PC-3 (cell line): ENCODE measurements around the gene NR2F6. TPM values are rescaled to one million over a fixed set of nuclear protein-coding genes. Genes with fewer than 3 reads are reported as not detected.

Source experiments
- ATAC-seq: fragments of 200-7000 bp; cut with Tn5 transposase; 2 replicates; pipeline ENCODE4 v1.9.1; 2020; ENCODE audit warnings: mild to moderate bottlenecking, moderate library complexity
- BruUV-seq: library from RNA; stranded (reverse); fragments of 400-500 nt; replicated peaks from 2 replicates; lab custom pipeline; 2021; lab: Mats Ljungman, UMichigan
- CTCF ChIA-PET: fragments of 300-600 bp; sonication (Branson Sonifier 250); formaldehyde crosslinking; loops from one replicate; lab custom pipeline; 2022; ENCODE audit warnings: antibody characterized with exemption; lab: Charles Lee
- POLR2A ChIA-PET: fragments of 300-600 bp; sonication (Branson Sonifier 250); formaldehyde crosslinking; loops from one replicate; lab custom pipeline; 2022; ENCODE audit warnings: antibody characterized with exemption; ENCODE audit not compliant: unreplicated experiment; lab: Charles Lee
- DNase-seq: peaks from one replicate; pipeline ENCODE4 v3.0.0-alpha.2; 2015
- H2AFZ ChIP-seq: fragments of 300-600 bp; sonication (generic); 2 replicates; pipeline ENCODE4 v1.6.0; 2016; ENCODE audit warnings: antibody characterized with exemption, low read length
- H3F3A ChIP-seq: fragments of 300-600 bp; sonication (generic); one replicate; pipeline ENCODE4 v1.6.0; 2017; ENCODE audit warnings: antibody characterized with exemption, low read length, control low read depth, mild to moderate bottlenecking; ENCODE audit not compliant: unreplicated experiment
- H3K27ac ChIP-seq: fragments of 300-600 bp; sonication (generic); 2 replicates; pipeline ENCODE4 v1.5.1; 2016; ENCODE audit warnings: mild to moderate bottlenecking, low read length
- H3K27me3 ChIP-seq: fragments of 300-600 bp; sonication (generic); 2 replicates; pipeline ENCODE4 v1.6.1; 2016; ENCODE audit warnings: low read length, mixed read lengths
- H3K36me3 ChIP-seq: fragments of 300-600 bp; sonication (generic); 2 replicates; pipeline ENCODE4 v1.6.1; 2016; ENCODE audit warnings: low read depth, mixed run types, low read length, mixed read lengths
- H3K4me1 ChIP-seq: fragments of 300-600 bp; sonication (generic); 2 replicates; pipeline ENCODE4 v1.5.1; 2016; ENCODE audit warnings: low read length; ENCODE audit not compliant: insufficient read depth
- H3K4me2 ChIP-seq: fragments of 300-600 bp; sonication (generic); 2 replicates; pipeline ENCODE4 v1.6.0; 2016; ENCODE audit warnings: low read length
- H3K4me3 ChIP-seq: fragments of 300-600 bp; sonication (generic); 2 replicates; pipeline ENCODE4 v1.5.1; 2016; ENCODE audit warnings: mild to moderate bottlenecking, low read length, mixed read lengths
- H3K79me2 ChIP-seq: fragments of 300-600 bp; sonication (generic); 2 replicates; pipeline ENCODE4 v1.6.1; 2017; ENCODE audit warnings: low read length, mixed read lengths
- H3K9ac ChIP-seq: fragments of 300-600 bp; sonication (generic); 2 replicates; pipeline ENCODE4 v1.6.0; 2016; ENCODE audit warnings: mild to moderate bottlenecking, low read length
- H3K9me2 ChIP-seq: fragments of 300-600 bp; sonication (generic); replicated peaks from 2 replicates; pipeline ENCODE4 v1.6.1; 2016; ENCODE audit warnings: mixed run types, low read length, mixed read lengths
- H3K9me3 ChIP-seq: fragments of 300-600 bp; sonication (generic); 2 replicates; pipeline ENCODE4 v1.6.1; 2016; ENCODE audit warnings: low read length, mixed read lengths
- H4K20me1 ChIP-seq: fragments of 300-600 bp; sonication (generic); 2 replicates; pipeline ENCODE4 v1.6.1; 2016; ENCODE audit warnings: low read length, mixed read lengths
- EZH2 ChIP-seq: fragments of 300-600 bp; sonication (generic); IDR thresholded peaks from one replicate; pipeline ENCODE4 v1.6.1; 2017; ENCODE audit warnings: antibody characterized with exemption, mild to moderate bottlenecking, low read length; ENCODE audit not compliant: unreplicated experiment
- EZH2phosphoT487 ChIP-seq: fragments of 300-600 bp; sonication (generic); IDR thresholded peaks from 2 replicates; pipeline ENCODE4 v1.6.1; 2018; ENCODE audit warnings: mild to moderate bottlenecking, antibody characterized with exemption, low read length, borderline replicate concordance
- intact Hi-C: fragments of 100-400 bp; cut with micrococcal nuclease; formaldehyde crosslinking; loops from 2 replicates; pipeline ENCODE4 v1.9.0; 2023
- total RNA-seq: library from RNA; depleted of rRNA; stranded (reverse); fragments of >200 nt; gene quantifications from 2 replicates; pipeline ENCODE4 v1.2.3, GENCODE V29; 2014
- TF ChIP-seq, protein P1 (sequence below): fragments of 300-600 bp; sonication (generic); conservative IDR thresholded peaks from 2 replicates; pipeline ENCODE4 v1.5.1; 2017; ENCODE audit warnings: antibody characterized with exemption, low read depth, mild to moderate bottlenecking, low read length

The NR2F6 gene
- total RNA-seq, 1 experiment from 2014 or later, result 134 TPM

DNA sequence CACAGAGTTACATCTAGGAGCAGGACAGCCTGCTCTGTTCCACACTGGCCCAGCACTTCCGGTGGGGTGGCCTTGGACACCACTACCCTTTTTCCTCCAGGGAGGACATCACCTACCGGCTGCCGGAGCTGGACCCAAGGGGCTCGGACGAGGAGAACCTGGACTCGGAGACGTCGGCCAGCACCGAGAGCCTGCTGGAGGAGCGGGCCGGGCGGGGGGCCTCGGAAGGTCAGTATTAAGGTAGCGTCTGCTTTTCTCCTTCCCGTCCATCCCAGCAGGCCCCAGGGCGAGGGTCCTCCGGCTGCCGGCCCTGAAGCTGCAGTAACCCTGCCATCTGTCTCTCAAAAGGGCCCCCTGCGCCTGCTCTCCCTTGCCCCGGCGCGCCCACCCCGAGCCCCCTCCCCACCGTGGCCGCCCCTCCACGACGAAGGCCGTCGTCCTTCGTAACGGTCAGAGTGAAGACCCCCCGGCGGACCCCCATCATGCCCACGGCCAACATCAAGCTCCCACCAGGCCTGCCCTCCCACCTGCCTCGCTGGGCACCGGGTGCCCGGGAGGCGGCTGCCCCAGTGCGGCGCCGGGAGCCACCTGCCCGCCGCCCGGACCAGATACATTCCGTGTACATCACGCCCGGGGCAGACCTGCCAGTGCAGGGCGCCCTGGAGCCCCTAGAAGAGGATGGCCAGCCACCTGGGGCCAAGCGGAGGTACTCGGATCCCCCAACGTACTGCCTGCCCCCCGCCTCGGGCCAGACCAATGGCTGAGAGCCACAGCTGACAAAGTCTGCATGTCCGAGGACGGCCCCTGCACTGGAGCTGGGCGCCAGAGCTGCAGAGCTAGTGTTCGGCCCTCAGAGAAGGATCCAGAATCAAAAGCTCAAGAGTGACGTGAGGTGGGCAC is 33.9 kb downstream of the NR2F6 start:
- Histone ChIP-seq H3K9me3 (no peaks in the 10 kb centered on the region), H4K20me1 (no peaks in the 10 kb centered on the region), H3F3A (peaks cover 7% of the 10 kb centered on the region), H3K27ac (no peak overlapping the region), H3K27me3 (no peaks in the 10 kb centered on the region), H2AFZ (no peak overlapping the region), H3K4me1 (peaks cover 21% of the 10 kb centered on the region), H3K79me2 (peaks cover 7% of the 10 kb centered on the region), H3K36me3 (peaks cover 15% of the 10 kb centered on the region), H3K9me2 (no peaks in the 10 kb centered on the region), H3K9ac (no peak overlapping the region), H3K4me3 (no peak overlapping the region), H3K4me2 (no peak overlapping the region)
- ATAC-seq (no peak), DNase-seq (no peak)
- TF ChIP-seq, protein P1, sequence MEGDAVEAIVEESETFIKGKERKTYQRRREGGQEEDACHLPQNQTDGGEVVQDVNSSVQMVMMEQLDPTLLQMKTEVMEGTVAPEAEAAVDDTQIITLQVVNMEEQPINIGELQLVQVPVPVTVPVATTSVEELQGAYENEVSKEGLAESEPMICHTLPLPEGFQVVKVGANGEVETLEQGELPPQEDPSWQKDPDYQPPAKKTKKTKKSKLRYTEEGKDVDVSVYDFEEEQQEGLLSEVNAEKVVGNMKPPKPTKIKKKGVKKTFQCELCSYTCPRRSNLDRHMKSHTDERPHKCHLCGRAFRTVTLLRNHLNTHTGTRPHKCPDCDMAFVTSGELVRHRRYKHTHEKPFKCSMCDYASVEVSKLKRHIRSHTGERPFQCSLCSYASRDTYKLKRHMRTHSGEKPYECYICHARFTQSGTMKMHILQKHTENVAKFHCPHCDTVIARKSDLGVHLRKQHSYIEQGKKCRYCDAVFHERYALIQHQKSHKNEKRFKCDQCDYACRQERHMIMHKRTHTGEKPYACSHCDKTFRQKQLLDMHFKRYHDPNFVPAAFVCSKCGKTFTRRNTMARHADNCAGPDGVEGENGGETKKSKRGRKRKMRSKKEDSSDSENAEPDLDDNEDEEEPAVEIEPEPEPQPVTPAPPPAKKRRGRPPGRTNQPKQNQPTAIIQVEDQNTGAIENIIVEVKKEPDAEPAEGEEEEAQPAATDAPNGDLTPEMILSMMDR, result no peak
- TF ChIP-seq EZH2phosphoT487, result no peak
- TF ChIP-seq EZH2, result no peak
- CTCF ChIA-PET, result no interaction called here
- POLR2A ChIA-PET, result no interaction called here
- intact Hi-C loops, result no loop called here
- BruUV-seq, result no TSS peak

DNA sequence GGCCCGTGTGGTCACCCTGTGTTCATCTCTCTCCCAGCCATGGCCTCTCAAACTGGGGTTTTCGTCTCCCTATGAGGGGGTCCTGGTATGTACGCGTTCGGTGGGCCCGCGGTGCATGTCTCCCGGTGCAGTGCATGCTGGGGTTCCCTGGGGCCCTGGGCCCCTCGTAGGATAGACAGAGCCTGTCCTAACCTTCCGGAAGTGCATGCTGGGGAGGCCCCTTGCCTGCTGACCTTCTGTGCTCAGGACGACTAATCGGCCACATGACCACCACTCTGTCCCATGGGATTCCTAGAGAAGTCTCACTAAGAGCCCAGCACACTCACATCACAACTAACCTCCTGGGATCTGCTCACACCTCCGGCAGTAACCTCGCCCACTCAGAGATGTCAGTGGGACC is 35.4 kb downstream of the NR2F6 start:
- no peaks in the 10 kb centered on the region for H3K9me3 ChIP-seq
- peaks cover 13% of the 10 kb centered on the region for H3K4me1 ChIP-seq
- H3K4me3 ChIP-seq, result no peak overlapping the region
- peaks cover 15% of the 10 kb centered on the region for H3K36me3 ChIP-seq
- H2AFZ ChIP-seq, result no peak overlapping the region
- no peaks in the 10 kb centered on the region for H4K20me1 ChIP-seq
- DNase-seq (no peak), ATAC-seq (no peak)
- no TSS peak for BruUV-seq
- CTCF ChIA-PET, result no interaction called here
- H3K9me2 ChIP-seq, result no peaks in the 10 kb centered on the region
- POLR2A ChIA-PET, result no interaction called here
- H3K9ac ChIP-seq, result no peak overlapping the region
- H3F3A ChIP-seq, result peaks cover 7% of the 10 kb centered on the region
- no peak overlapping the region for H3K27ac ChIP-seq
- intact Hi-C loops, result no loop called here
- no peak overlapping the region for H3K4me2 ChIP-seq
- H3K79me2 ChIP-seq, result no peaks in the 10 kb centered on the region
- TF ChIP-seq, protein P1, result no peak
- TF ChIP-seq EZH2phosphoT487, result no peak
- no peak for TF ChIP-seq EZH2
- no peaks in the 10 kb centered on the region for H3K27me3 ChIP-seq
